K562 (cell line): Measurements from ENCODE around the gene KIT. TPM values are rescaled to one million over a fixed set of nuclear protein-coding genes. Genes with fewer than 3 reads are reported as not detected.

Experiments used
- ATAC-seq: fragments of 200-7000 bp; cut with Tn5 transposase; 3 replicates; pipeline ENCODE4 v1.9.1; 2020; ENCODE audit warnings: moderate library complexity
- BruUV-seq: library from RNA; stranded (reverse); fragments of 400-500 nt; replicated peaks from 2 replicates; lab custom pipeline; 2021; lab: Mats Ljungman, UMichigan
- CTCF ChIA-PET: fragments of 300-600 bp; formaldehyde crosslinking; extraction: SDS; loops from one replicate; lab custom pipeline; 2021; ENCODE audit warnings: low intra/inter-chr PET ratio; lab: Yijun Ruan, JAX
- POLR2A ChIA-PET: fragments of 300-600, 350-650 bp; sonication (Branson Sonifier 250); formaldehyde crosslinking; extraction: SDS; loops from one replicate; lab custom pipeline; 2021; ENCODE audit warnings: antibody characterized with exemption, inconsistent platforms; lab: Yijun Ruan, JAX
- DNase-seq, 4 experiments: peaks; one replicate each; pipeline versions ENCODE4 v3.0.0 to v3.0.0-alpha.2; 2011 to 2018; ENCODE audit warnings: low spot score in 3 of 4, mixed read lengths in 3 of 4; ENCODE audit errors: extremely low read depth in 1 of 4
- FAIRE-seq: peaks from 2 replicates; lab custom pipeline; 2011; peaks lifted over from hg19 to GRCh38; lab: Jason Lieb, UNC
- H2AFZ ChIP-seq: 2 replicates; pipeline ENCODE4 v1.6.0; 2011; ENCODE audit warnings: low read depth, low read length, control low read depth, inconsistent platforms
- H3K27ac ChIP-seq: fragments of 200-600 bp; 3 replicates; pipeline ENCODE4 v1.8.0; 2011; ENCODE audit warnings: low read depth, mild to moderate bottlenecking, control low read depth, inconsistent platforms, low read length, moderate library complexity, mixed read lengths; ENCODE audit errors: extremely low read depth
- H3K27me3 ChIP-seq, 2 experiments: fragments of 300-600 bp in 1 of 2; 2 replicates in 1 of 2; 3 replicates in 1 of 2; pipeline versions ENCODE4 v1.6.0 to v1.8.0; 2011; ENCODE audit warnings: inconsistent platforms in 2 of 2, low read length in 2 of 2, mild to moderate bottlenecking in 1 of 2, mixed read lengths in 1 of 2, moderate library complexity in 1 of 2; ENCODE audit not compliant: control insufficient read depth in 2 of 2, insufficient read depth in 2 of 2
- H3K36me3 ChIP-seq: fragments of 300-600 bp; 3 replicates; pipeline ENCODE4 v1.8.0; 2011; ENCODE audit warnings: mild to moderate bottlenecking, low read length, inconsistent platforms; ENCODE audit not compliant: control insufficient read depth, insufficient read depth
- H3K4me1 ChIP-seq, 2 experiments: fragments of 200-600 bp in 1 of 2; replicated peaks in 1 of 2; 2 replicates in 1 of 2; 3 replicates in 1 of 2; pipeline versions ENCODE4 v1.5.1 to v1.8.0; 2011; ENCODE audit warnings: inconsistent platforms in 2 of 2, low read length in 2 of 2, mild to moderate bottlenecking in 1 of 2, mixed read lengths in 1 of 2, moderate library complexity in 1 of 2; ENCODE audit not compliant: control insufficient read depth in 2 of 2, insufficient read depth in 2 of 2
- H3K4me2 ChIP-seq: 2 replicates; pipeline ENCODE4 v1.6.1; 2011; ENCODE audit warnings: low read length, control low read depth, inconsistent platforms, mixed read lengths; ENCODE audit not compliant: insufficient read depth
- H3K4me3 ChIP-seq: fragments of 200-600 bp; sonication (generic), shearing (Covaris generic); 2 replicates; pipeline ENCODE4 v1.5.1; 2016; ENCODE audit warnings: control low read depth, inconsistent platforms
- H3K79me2 ChIP-seq: fragments of 200-600 bp; 3 replicates; pipeline ENCODE4 v1.8.0; 2011; ENCODE audit warnings: low read length, inconsistent platforms; ENCODE audit not compliant: control insufficient read depth, insufficient read depth
- H3K9ac ChIP-seq, 2 experiments: 2 replicates each; pipeline versions ENCODE4 v1.6.0 to v1.6.1; 2011; ENCODE audit warnings: low read depth in 2 of 2, low read length in 2 of 2, control low read depth in 1 of 2, inconsistent platforms in 1 of 2, mild to moderate bottlenecking in 1 of 2, mixed read lengths in 1 of 2; ENCODE audit not compliant: insufficient read depth in 1 of 2
- H3K9me1 ChIP-seq: one replicate; pipeline ENCODE4 v1.6.0; 2011; ENCODE audit warnings: inconsistent platforms, mild to moderate bottlenecking, low read length, moderate library complexity; ENCODE audit not compliant: control insufficient read depth, insufficient read depth
- H3K9me3 ChIP-seq: replicated peaks from 2 replicates; pipeline ENCODE4 v1.5.1; 2011; ENCODE audit warnings: low read depth, low read length, inconsistent platforms; ENCODE audit not compliant: control insufficient read depth, insufficient read depth
- H4K20me1 ChIP-seq: replicated peaks from 2 replicates; pipeline ENCODE4 v1.6.1; 2011; ENCODE audit warnings: low read length, inconsistent platforms, mixed read lengths; ENCODE audit not compliant: control insufficient read depth, insufficient read depth
- BRCA1 ChIP-seq, 2 experiments: fragments of 450-650 bp in 1 of 2; sonication (generic) in 1 of 2; formaldehyde crosslinking in 1 of 2; IDR thresholded peaks; 2 replicates each; pipeline versions ENCODE4 v1.5.0 to v1.6.1; 2017 to 2020; ENCODE audit warnings: mild to moderate bottlenecking in 1 of 2, missing genetic modification reagents in 1 of 2
- CHD1 ChIP-seq: fragments of 200-600 bp; sonication (generic); IDR thresholded peaks from one replicate; pipeline ENCODE4 v1.6.1; 2012; ENCODE audit warnings: mild to moderate bottlenecking, moderate library complexity, low read length, inconsistent platforms
- GTF2A2 ChIP-seq: IDR thresholded peaks from 2 replicates; pipeline ENCODE4 v1.6.1; 2016; ENCODE audit warnings: mild to moderate bottlenecking, missing genetic modification characterization, missing compliant biosample characterization
- HNRNPUL1 ChIP-seq: fragments of 200-400 bp; formaldehyde crosslinking; IDR thresholded peaks from 2 replicates; pipeline ENCODE4 v1.6.1; 2017; ENCODE audit warnings: low read length
- MAFK ChIP-seq: IDR thresholded peaks from 2 replicates; pipeline ENCODE4 v1.6.1; 2011; ENCODE audit warnings: low read length, improper control_type of control experiment
- NR4A1 ChIP-seq, 2 experiments: fragments of 250-450 bp in 1 of 2; fragments of 450-650 bp in 1 of 2; sonication (Bioruptor Pico) in 1 of 2; IDR thresholded peaks; 2 replicates each; pipeline versions ENCODE4 v1.4.0 to v1.6.1; 2016 to 2020; ENCODE audit warnings: mild to moderate bottlenecking in 2 of 2, missing compliant biosample characterization in 1 of 2, missing genetic modification characterization in 1 of 2, moderate library complexity in 1 of 2
- PHF21A ChIP-seq: fragments of 450-650 bp; IDR thresholded peaks from 2 replicates; pipeline ENCODE4 v1.6.1; 2017; ENCODE audit warnings: low read depth, borderline replicate concordance
- POLR2G ChIP-seq: fragments of 200-400 bp; formaldehyde crosslinking; IDR thresholded peaks from 2 replicates; pipeline ENCODE4 v1.6.1; 2017; ENCODE audit warnings: low read depth, mild to moderate bottlenecking, antibody characterized with exemption, low read length, moderate library complexity
- SFPQ ChIP-seq: fragments of 200-400 bp; formaldehyde crosslinking; IDR thresholded peaks from 2 replicates; pipeline ENCODE4 v1.6.1; 2017; ENCODE audit warnings: mild to moderate bottlenecking, low read depth, low read length, moderate library complexity
- SMARCB1 ChIP-seq: IDR thresholded peaks from 2 replicates; pipeline ENCODE4 v1.6.1; 2011; ENCODE audit warnings: improper control_type of control experiment, low read depth; ENCODE audit not compliant: insufficient read length
- TFAM ChIP-seq: fragments of 250-450 bp; sonication (Bioruptor Pico); conservative IDR thresholded peaks from 2 replicates; pipeline ENCODE4 v1.5.0; 2021; ENCODE audit warnings: mild to moderate bottlenecking, moderate library complexity
- ZNF324 ChIP-seq: fragments of 250-450 bp; sonication (Bioruptor Pico); IDR thresholded peaks from 2 replicates; pipeline ENCODE4 v1.4.0; 2020; ENCODE audit warnings: mild to moderate bottlenecking
- ZNF507 ChIP-seq: conservative IDR thresholded peaks from 2 replicates; pipeline ENCODE4 v1.6.1; 2017; ENCODE audit warnings: missing genetic modification characterization, missing compliant biosample characterization
- ZNF778 ChIP-seq: fragments of 450-650 bp; formaldehyde crosslinking; IDR thresholded peaks from 2 replicates; pipeline ENCODE4 v1.4.0; 2020; ENCODE audit warnings: mild to moderate bottlenecking, moderate library complexity
- WGBS: fragments of 100-300 bp; shearing (Covaris generic); methylation state at CpG from one replicate; pipeline ENCODE4 v1.1.6; 2016; ENCODE audit warnings: low coverage, mixed read lengths; ENCODE audit not compliant: insufficient coverage; ENCODE audit errors: missing lambda C conversion rate; 5-methylcytosine and 5-hydroxymethylcytosine counted together
- in situ Hi-C: fragments of 300-500 bp; cut with MboI; formaldehyde crosslinking; loops from 4 replicates; pipeline ENCODE4 v1.15.0; 2018; ENCODE audit warnings: inconsistent platforms, mixed read lengths
- intact Hi-C: fragments of 100-400 bp; cut with micrococcal nuclease; formaldehyde crosslinking; loops from 2 replicates; pipeline ENCODE4 v1.14.2; 2022
- polyA plus RNA-seq, 8 experiments: library from polyadenylated mRNA; depleted of rRNA in 4 of 8; stranded (reverse) in 5 of 8; unstranded in 3 of 8; fragments of >200 nt; fragmentation: Nextera tagmentation in 2 of 8; fragmentation: Illumina TruSeq in 1 of 8; extraction: Ambion mirVana in 2 of 8; extraction: Trizol in 1 of 8; gene quantifications; 2 replicates each; pipeline versions ENCODE4 v1.2.1 to v1.2.3, GENCODE V29; 2011 to 2014; ENCODE audit warnings: inconsistent platforms in 1 of 8, missing spikeins in 1 of 8
- total RNA-seq, 7 experiments: library from RNA; depleted of rRNA in 6 of 7; stranded (reverse); fragments of >200 nt in 6 of 7; fragmentation: Illumina TruSeq in 2 of 7; extraction: Trizol in 2 of 7; gene quantifications; 2 replicates each; pipeline versions ENCODE4 v1.2.1 to v1.2.3, GENCODE V29; 2011 to 2021; ENCODE audit warnings: low replicate concordance in 1 of 7

Gene KIT
- total and polyA plus RNA-seq, 9 of the 15 experiments (the other 6 are each of a cell fraction or from before 2014, with no cell fraction given) = 0.27 to 5.6 (median 0.57) TPM

GRCh38 chr4:54744487-54744886 lies 86.7 kb downstream of the KIT start:
- FAIRE-seq (no peak), ATAC-seq (no peak), DNase-seq (no peak)
- Histone ChIP-seq H3K27me3 (peaks cover 3 to 5% of the 10 kb centered on the region in 2 experiments; a peak in 3 of 5 replicates), H3K27ac (no peak overlapping the region), H3K4me2 (no peak overlapping the region), H3K9me1 (no peaks in the 10 kb centered on the region), H3K79me2 (no peaks in the 10 kb centered on the region), H4K20me1 (no peaks in the 10 kb centered on the region), H3K4me1 (no peaks in the 10 kb centered on the region), H2AFZ (no peak overlapping the region), H3K4me3 (no peak overlapping the region), H3K36me3 (no peaks in the 10 kb centered on the region), H3K9ac (no peak overlapping the region), H3K9me3 (no peaks in the 10 kb centered on the region)
- ChIA-PET POLR2A (no interaction called here), CTCF (interaction anchor here (0.5 kb wide), 1 partner anchor 102 kb away, joined by 3 read pairs; no protein-coding TSS in a partner anchor)
- in situ Hi-C loops (no loop called here), intact Hi-C loops (no loop called here)
- no TSS peak for BruUV-seq
- no peak for TF ChIP-seq BRCA1 (IDR thresholded peaks at IDR 0.05)
- no peak for TF ChIP-seq BRCA1 (CRISPR knock-in tag; IDR thresholded peaks at IDR 0.05)
- no peak for TF ChIP-seq NR4A1 (CRISPR knock-in tag; IDR thresholded peaks at IDR 0.05)
- no peak for TF ChIP-seq NR4A1 (tag; IDR thresholded peaks at IDR 0.05)
- TF ChIP-seq ZNF507 (tag) = no peak
- no peak for TF ChIP-seq SMARCB1

GRCh38 chr4:54745031-54745770 lies 87.4 kb downstream of the KIT start:
- no peaks in the 10 kb centered on the region for H3K4me1 ChIP-seq
- ATAC-seq = no peak
- FAIRE-seq = no peak
- no peak overlapping the region for H3K4me3 ChIP-seq
- no peaks in the 10 kb centered on the region for H3K79me2 ChIP-seq
- BruUV-seq = no TSS peak
- no peaks in the 10 kb centered on the region for H3K9me3 ChIP-seq
- no peak overlapping the region for H3K9ac ChIP-seq
- in situ Hi-C loops (no loop called here), intact Hi-C loops (no loop called here)
- CTCF ChIA-PET = no interaction called here
- H3K27ac ChIP-seq = no peak overlapping the region
- 4% methylated on average over 2 of the region's 2 CpGs for WGBS
- no peak overlapping the region for H3K4me2 ChIP-seq
- H4K20me1 ChIP-seq = no peaks in the 10 kb centered on the region
- no peak overlapping the region for H2AFZ ChIP-seq
- DNase-seq = no peak
- POLR2A ChIA-PET = no interaction called here
- no peaks in the 10 kb centered on the region for H3K9me1 ChIP-seq
- H3K27me3 ChIP-seq = peaks cover 3 to 5% of the 10 kb centered on the region in 2 experiments; a peak in 2 of 5 replicates
- no peaks in the 10 kb centered on the region for H3K36me3 ChIP-seq
- TF ChIP-seq ZNF778 (CRISPR knock-in tag) = no peak
- TF ChIP-seq HNRNPUL1 = no peak
- TF ChIP-seq GTF2A2 (tag) = no peak
- TF ChIP-seq POLR2G = no peak
- no peak for TF ChIP-seq PHF21A
- no peak for TF ChIP-seq TFAM (CRISPR knock-in tag)
- no peak for TF ChIP-seq ZNF324 (CRISPR knock-in tag)
- TF ChIP-seq CHD1 = no peak
- TF ChIP-seq SFPQ = no peak
- TF ChIP-seq MAFK = no peak
